ENCODE measurements around the gene SPOCK2.

SPOCK2 gene

DNA sequence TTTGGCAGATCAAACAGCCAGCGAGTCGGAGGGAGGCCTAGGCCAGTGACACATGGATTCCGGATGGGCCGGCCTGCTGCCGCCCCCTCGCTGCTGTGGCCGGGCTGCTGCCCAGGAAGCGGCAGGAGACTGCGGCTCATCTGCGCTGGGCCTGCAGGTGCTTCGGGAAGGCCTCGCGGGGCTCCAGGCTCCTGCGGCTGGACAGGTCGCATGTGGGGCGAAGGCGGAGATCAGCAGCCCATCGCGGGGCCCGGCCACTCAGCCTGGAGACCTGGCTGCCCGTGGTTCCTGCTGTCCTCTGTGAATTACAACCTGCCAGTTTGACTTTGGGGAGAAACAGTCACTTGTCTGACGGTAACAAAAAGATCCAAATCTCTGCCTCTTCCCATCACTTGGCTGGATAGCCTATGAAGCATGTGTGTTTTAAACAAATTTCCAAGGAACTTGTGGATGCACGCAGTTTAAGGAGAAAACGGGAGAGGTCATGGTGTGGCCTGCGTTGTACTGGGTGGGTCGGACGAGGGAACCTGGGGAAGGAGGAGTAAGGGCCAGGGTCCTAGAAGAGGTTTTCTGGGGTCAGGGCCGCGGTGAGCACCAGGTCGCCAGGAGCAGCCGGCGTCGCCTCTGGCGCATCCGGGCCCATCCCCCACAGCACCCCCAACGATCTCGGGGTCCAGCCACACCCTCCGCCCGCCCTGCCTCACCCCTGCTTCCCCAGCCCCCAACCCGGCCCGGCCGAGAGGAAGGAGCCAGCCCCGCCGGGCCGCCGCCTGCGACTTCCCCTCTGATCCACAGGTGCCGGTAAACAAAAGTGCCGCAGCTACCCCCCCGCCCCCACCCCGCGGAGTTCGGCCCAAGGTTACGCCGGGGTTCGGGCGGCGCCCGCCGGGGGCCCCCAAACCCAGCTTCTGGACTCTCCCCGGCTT is 1.6 kb downstream of the SPOCK2 start:
- no peak for DNase-seq

DNA sequence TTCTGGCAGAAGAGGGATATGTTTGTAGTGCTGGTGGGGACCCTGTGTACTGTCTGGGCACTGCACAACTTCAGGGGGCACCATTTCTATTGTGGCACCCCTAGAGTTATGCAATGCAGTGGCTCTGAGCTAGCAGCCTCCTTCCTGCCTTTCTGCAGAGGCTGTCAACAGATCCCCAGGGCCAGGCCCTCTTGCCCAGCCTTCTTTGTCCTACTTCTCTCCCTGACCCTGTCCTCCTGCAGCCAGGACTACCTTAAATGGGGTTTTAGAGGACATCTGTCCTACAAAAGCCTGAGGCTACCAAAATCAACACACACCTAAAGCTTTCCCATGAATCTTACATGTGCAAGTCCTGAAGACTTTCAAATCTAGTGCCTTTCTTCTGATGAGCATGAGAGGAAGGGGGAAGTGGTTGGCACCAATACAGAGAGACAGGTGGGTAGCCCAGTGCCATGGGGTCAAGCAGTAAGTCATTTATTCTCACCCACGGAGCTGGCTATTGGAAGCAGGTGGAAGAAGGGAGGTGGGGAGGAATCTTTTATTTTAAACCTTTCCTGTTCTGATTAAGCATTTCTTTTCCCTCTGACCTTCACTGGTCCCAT is 2.4 kb downstream of the SPOCK2 start:
- DNase-seq = no peak

DNA sequence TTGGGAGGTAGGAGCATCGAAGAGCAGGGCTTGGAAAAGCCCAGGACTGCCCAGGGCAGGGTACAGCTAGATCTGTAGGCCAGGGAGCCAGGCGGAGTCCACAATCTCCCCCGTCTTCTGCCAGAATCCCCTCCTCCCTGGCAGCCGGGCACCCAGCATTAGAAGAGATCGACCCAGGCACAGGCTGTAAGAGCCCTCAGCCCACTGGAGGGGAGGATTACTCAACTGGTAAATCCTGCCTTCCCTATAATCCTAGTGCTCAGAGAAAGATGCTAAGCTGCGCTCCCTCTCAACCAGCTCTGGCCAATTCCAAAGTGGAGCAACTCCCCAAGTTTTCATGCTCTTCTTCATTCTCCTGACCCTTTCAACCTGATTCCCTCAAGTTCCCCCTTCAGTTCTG is 3.2 kb downstream of the SPOCK2 start:
- no peak for DNase-seq

- no peak for DNase-seq
Observed at GRCh38 chr10:72083790-72084459, 4.4 kb downstream of the SPOCK2 start.

GRCh38 chr10:72082856-72083789 is 5.2 kb downstream of the SPOCK2 start:
- no peak for DNase-seq

GRCh38 chr10:72081772-72082590 is 6.4 kb downstream of the SPOCK2 start:
- DNase-seq = no peak

- DNase-seq = no peak
Observed at GRCh38 chr10:72081210-72081609, 7.1 kb downstream of the SPOCK2 start.

DNA sequence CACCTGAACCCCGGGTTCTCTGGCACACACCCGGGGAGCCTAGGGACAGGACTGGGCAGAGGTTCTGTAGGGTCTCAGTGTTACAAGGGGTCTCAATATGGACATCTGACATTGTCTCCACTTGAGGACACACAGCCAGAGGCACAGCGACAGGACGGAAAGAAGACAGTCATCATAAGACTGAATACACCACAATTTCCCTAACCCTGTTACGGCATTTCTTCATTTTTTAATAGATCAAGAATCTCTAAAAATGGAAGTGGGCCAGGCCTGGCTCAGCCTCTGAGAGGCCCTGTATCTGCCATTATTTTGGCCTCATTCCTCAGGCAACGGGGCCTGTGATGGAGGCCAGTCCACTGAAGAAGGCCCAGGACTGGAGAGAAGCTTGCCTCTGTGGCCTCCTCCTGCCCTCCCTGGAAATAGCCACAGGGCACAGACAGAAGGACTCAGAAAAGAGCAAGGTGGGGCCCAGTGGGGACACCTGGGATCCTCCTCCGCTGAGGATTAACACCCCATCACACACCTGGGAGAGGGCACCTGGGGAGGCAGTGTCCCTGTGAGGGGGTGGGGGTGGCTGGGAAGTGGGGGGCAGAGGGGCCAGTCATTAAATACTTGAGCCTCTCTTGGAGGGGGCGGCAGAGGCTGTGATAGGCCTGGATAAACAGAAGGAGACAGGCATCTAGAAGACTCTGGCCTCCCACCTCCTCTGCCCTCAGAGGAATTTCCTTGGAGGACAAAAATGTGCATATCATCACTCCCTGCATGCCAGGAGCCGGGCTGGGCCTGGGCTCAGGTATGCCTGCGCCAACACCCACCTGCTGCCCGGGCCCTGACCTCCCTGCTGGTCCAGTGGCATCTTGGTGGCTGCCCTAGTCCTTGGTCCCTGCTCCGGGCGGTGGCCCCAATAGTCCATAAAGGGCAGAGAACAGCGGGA is 8.0 kb downstream of the SPOCK2 start:
- DNase-seq = no peak

- DNase-seq = no peak
Observed at GRCh38 chr10:72079356-72079755, 9.0 kb downstream of the SPOCK2 start.

DNA sequence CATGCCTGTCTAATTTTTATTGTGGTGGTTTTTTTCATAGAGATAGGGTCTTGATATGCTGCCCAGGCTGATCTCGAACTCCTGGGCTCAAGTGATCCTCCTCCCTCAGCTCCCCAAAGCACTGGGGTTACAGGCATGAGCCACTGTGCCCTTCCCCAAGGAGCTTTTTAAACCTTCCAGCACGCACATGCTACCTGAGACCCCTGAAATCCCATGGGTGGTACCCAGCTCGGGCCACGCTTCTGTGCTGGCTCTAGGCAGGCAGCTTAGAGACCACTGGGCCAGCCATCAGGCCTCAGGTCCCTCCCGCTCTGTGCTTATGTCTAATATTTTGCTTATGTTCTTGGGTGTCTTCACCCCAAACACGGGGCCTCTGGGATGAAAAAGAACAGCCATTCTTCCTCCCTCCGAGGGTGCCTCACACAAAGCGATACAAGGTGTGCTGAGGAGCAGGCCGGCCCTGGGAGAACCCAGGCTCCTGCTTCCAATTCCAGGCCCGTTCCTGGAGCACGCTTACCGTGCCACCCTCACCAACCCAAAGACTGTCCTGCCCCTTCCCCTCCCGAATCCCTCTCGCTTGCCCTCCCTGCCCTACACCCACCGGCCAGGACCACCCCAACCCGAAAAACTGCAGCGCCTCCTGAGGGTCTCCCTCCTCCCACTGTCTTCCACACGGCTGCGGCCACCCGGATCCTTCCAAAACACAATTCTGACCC is 10.9 kb downstream of the SPOCK2 start:
- DNase-seq = no peak

DNA sequence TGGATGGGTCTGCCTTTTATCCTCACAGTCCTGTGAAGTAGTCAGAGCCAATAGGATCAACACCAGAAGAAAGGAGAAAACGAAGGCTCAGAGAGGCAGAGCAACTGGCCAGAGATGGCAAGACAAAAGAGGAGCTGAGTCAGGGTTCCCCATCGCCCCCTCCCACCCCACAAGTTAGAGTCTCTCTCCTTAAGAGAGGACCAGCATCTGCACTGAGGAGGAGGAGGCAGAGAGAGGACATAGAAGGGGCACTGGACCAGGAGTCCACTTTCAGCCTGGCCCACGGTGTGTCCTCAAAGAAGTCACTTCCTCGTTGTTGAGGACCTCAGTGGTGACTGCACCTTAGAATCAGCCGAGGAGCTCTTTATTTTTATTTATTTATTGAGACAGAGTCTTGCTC is 11.6 kb downstream of the SPOCK2 start:
- no peak for DNase-seq

DNA sequence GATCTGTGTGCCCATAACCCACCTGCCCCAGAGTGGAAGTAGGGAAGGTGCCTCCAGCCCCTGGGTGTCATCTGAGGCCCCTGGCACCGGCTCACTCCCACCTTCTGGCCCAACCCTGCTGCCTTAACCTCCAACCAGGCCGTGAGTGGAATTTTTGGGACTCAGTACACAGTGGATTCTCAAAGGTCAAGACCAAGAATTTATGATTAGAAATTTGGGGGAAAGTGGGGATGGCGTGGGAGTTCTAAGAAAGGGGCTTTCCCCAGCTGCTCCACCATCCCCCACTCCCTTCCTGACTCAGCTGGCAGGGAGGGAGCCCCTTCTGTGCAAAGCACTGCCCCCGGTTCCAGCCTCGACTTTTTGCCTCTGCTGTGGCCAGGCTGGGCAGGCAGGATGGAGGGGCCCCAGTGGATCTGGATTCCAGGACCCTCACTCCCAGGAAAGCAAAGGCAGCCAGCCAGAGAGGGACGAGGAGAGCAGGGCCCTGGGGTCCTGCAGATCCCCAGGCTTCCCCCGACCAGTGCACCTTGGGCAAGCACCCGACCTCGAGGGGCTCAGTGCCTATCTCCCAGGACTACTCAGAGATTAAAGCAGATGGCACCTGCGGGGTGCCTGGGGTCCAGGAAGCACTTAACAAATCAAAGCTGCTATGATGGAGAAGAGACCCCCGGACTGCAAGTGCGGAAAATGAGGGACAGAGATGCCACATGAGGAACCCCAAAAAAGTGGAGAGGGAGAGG is 12.8 kb downstream of the SPOCK2 start:
- no peak for DNase-seq

- no peak for DNase-seq
Observed at GRCh38 chr10:72074574-72075375, 13.6 kb downstream of the SPOCK2 start.

GRCh38 chr10:72073708-72074573 is 14.4 kb downstream of the SPOCK2 start:
- no peak for DNase-seq

- no peak for DNase-seq
Observed at GRCh38 chr10:72072639-72073038, 15.7 kb downstream of the SPOCK2 start.

- no peak for DNase-seq
Observed at GRCh38 chr10:72072046-72072445, 16.3 kb downstream of the SPOCK2 start.

Data from T1000 (cell line).